SK-N-SH treated with all-trans-retinoic acid at 6 μM for 48 hours (cell line): ENCODE results near the gene ALK.

Experiments used
- POU6F1 ChIP-seq: fragments of 250-450 bp; sonication (Bioruptor Pico); IDR thresholded peaks from 2 replicates; pipeline ENCODE4 v1.8.0; 2021; ENCODE audit warnings: low read depth, mild to moderate bottlenecking, moderate library complexity, borderline replicate concordance
- RARB ChIP-seq: fragments of 250-450 bp; sonication (Bioruptor Pico); IDR thresholded peaks from 2 replicates; pipeline ENCODE4 v1.8.0; 2021; ENCODE audit warnings: mild to moderate bottlenecking, moderate library complexity
- TF ChIP-seq, protein P1 (sequence below): fragments of 250-450 bp; sonication (Bioruptor Pico); IDR thresholded peaks from 2 replicates; pipeline ENCODE4 v1.5.1; 2020; ENCODE audit warnings: low read depth, mild to moderate bottlenecking, moderate library complexity

DNA sequence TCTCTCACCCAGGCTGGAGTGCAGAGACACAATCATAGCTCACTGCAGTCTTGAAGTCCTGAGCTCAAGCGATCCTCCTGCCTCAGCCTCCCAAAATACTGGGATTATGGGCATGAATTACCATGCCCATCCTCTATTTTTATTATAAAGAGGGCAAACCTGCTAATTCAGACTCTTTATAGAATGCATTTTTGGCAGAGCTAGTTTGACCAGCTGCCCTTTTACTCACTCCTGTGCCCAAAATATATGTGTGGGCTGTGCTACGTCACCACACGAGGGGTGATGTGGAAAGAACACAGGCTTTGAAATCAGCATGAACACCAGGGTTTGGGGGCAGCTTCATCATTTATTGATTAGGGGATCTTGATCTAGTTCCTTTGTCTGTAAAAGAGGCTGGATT, 668.4 kb downstream of the ALK start:
- TF ChIP-seq, protein P1, sequence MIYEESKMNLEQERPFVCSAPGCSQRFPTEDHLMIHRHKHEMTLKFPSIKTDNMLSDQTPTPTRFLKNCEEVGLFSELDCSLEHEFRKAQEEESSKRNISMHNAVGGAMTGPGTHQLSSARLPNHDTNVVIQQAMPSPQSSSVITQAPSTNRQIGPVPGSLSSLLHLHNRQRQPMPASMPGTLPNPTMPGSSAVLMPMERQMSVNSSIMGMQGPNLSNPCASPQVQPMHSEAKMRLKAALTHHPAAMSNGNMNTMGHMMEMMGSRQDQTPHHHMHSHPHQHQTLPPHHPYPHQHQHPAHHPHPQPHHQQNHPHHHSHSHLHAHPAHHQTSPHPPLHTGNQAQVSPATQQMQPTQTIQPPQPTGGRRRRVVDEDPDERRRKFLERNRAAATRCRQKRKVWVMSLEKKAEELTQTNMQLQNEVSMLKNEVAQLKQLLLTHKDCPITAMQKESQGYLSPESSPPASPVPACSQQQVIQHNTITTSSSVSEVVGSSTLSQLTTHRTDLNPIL, result no peak
- no peak for TF ChIP-seq POU6F1 (CRISPR knock-in tag)
- TF ChIP-seq RARB (CRISPR knock-in tag), result no peak
